ENCODE measurements around the gene TRA2A. TPM values are rescaled to one million over a fixed set of nuclear protein-coding genes. Genes with fewer than 3 reads are reported as not detected.

TRA2A gene
- total RNA-seq, 1 experiment from 2014 or later: 27.6 TPM

DNA sequence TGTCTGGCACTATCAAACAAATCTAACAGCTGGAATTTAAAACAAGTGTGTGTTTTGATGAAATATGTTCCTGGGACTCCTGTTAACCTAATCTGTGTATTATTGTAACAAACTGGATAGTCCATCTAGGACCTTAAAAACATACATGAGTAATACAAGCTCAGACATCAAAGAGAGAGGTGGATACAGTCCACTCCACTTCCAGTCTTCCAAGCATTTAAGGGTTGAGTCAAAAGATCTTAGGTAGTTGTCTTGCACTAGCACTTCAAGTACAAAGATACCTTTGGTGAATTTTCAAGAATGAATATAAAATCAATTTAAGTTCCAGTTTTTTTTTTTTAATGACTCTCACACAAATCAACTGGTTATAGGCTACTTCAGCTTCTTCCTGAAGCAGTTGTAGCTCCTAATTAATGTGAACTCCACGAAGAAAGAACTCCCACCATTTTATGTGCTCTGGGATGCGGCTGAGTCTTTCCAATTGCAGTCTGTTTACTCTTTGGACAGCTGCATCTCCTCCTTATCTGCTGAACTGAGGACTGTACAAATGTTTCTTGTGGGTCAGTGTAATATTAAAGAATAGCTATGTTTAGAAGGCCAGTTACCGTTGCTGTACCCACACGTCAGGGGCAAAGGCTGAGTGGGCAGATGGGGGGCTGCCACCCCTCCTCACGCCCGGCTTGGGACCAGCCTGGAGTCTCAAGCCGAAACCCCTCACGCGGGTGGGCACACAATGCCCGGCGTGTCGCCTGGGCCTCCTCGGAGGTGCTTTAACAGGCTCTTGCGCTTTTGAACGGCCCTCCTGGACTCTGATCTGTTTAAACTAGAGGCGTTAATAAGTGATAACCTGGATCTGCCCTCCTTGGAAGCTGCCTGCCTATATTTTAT lies 58.6 kb downstream of the TRA2A start:
- no peaks in the 10 kb centered on the region for H3K9me3 ChIP-seq (ENCODE audit: low read length)
- no peak overlapping the region for H3K9ac ChIP-seq (ENCODE audit: low read length)
- no peak for DNase-seq
- H3K27me3 ChIP-seq (ENCODE audit: low read length): peaks cover 19% of the 10 kb centered on the region; the same call in 1 of the 2 replicates
- TF ChIP-seq EZH2 (IDR thresholded peaks at IDR 0.05; ENCODE audit: low read length, unreplicated experiment) (no peak), EZH2phosphoT487 (IDR thresholded peaks at IDR 0.05; ENCODE audit: borderline replicate concordance, low read length) (no peak)
- TF ChIP-seq, protein P1, sequence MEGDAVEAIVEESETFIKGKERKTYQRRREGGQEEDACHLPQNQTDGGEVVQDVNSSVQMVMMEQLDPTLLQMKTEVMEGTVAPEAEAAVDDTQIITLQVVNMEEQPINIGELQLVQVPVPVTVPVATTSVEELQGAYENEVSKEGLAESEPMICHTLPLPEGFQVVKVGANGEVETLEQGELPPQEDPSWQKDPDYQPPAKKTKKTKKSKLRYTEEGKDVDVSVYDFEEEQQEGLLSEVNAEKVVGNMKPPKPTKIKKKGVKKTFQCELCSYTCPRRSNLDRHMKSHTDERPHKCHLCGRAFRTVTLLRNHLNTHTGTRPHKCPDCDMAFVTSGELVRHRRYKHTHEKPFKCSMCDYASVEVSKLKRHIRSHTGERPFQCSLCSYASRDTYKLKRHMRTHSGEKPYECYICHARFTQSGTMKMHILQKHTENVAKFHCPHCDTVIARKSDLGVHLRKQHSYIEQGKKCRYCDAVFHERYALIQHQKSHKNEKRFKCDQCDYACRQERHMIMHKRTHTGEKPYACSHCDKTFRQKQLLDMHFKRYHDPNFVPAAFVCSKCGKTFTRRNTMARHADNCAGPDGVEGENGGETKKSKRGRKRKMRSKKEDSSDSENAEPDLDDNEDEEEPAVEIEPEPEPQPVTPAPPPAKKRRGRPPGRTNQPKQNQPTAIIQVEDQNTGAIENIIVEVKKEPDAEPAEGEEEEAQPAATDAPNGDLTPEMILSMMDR (conservative IDR thresholded peaks at IDR 0.05; ENCODE audit: low read depth, low read length): no peak
- H3K4me1 ChIP-seq (ENCODE audit: insufficient read depth, low read length): peaks cover 23% of the 10 kb centered on the region
- no peaks in the 10 kb centered on the region for H4K20me1 ChIP-seq (ENCODE audit: low read length)
- no peak overlapping the region for H3K27ac ChIP-seq (ENCODE audit: low read length)
- no peaks in the 10 kb centered on the region for H3K36me3 ChIP-seq (ENCODE audit: low read depth, low read length)
- BruUV-seq (replicated peaks): no TSS peak
- intact Hi-C loops (cut with micrococcal nuclease): no loop called here
- ATAC-seq: no peak
- no peaks in the 10 kb centered on the region for H3K9me2 ChIP-seq (replicated peaks; ENCODE audit: low read length)
- no peak overlapping the region for H3K4me3 ChIP-seq (ENCODE audit: low read length)
- H2AFZ ChIP-seq (ENCODE audit: low read length): no peak overlapping the region
- no peaks in the 10 kb centered on the region for H3F3A ChIP-seq (ENCODE audit: low read length, unreplicated experiment)
- ChIA-PET POLR2A (ENCODE audit: unreplicated experiment) (interaction anchor here (0.5 kb wide), 1 partner anchor 228 kb away, joined by 5 read pairs; no protein-coding TSS in a partner anchor), CTCF (interaction anchor here (0.6 to 0.9 kb wide), 2 partner anchors 83 to 200 kb away, joined by 3 read pairs; no protein-coding TSS in a partner anchor)
- peaks cover 25% of the 10 kb centered on the region for H3K79me2 ChIP-seq (ENCODE audit: low read length)
- peak overlapping the region; percentile 81 for H3K4me2 ChIP-seq (ENCODE audit: low read length)

DNA sequence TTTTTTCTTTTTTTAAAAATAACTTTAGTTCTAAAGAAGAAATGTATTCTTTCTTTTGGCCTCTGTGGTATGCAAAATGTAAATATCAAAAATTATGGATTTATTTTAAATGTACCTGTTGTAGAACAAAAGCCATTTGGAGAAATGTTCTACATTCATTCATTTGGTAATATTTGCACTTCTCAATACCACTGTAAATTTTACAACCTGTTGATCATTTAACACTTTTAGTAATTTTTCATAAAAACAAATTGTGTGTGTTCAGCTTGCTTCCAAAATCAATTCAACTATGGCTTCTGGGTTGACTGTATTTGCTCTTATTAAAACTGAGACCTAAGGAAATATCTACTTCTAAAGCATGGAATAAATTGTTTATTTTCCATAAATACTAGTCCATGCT lies 59.2 kb downstream of the TRA2A start:
- Histone ChIP-seq H4K20me1 (ENCODE audit: low read length) (no peaks in the 10 kb centered on the region), H2AFZ (ENCODE audit: low read length) (no peak overlapping the region), H3K9ac (ENCODE audit: low read length) (no peak overlapping the region), H3K9me3 (ENCODE audit: low read length) (no peaks in the 10 kb centered on the region), H3K4me3 (ENCODE audit: low read length) (peak overlapping the region; percentile 73; the same call in 1 of the 2 replicates), H3K4me2 (ENCODE audit: low read length) (peak overlapping the region; percentile 81), H3K79me2 (ENCODE audit: low read length) (peaks cover 31% of the 10 kb centered on the region), H3K9me2 (replicated peaks; ENCODE audit: low read length) (no peaks in the 10 kb centered on the region), H3K27me3 (ENCODE audit: low read length) (peaks cover 15% of the 10 kb centered on the region; the same call in 1 of the 2 replicates), H3K27ac (ENCODE audit: low read length) (no peak overlapping the region), H3K36me3 (ENCODE audit: low read depth, low read length) (no peaks in the 10 kb centered on the region), H3K4me1 (ENCODE audit: insufficient read depth, low read length) (peaks cover 23% of the 10 kb centered on the region), H3F3A (ENCODE audit: low read length, unreplicated experiment) (no peaks in the 10 kb centered on the region)
- ChIA-PET CTCF (interaction anchor here (0.6 to 0.9 kb wide), 2 partner anchors 82 to 199 kb away, joined by 3 read pairs; no protein-coding TSS in a partner anchor), POLR2A (ENCODE audit: unreplicated experiment) (interaction anchor here (0.5 kb wide), 1 partner anchor 229 kb away, joined by 5 read pairs; no protein-coding TSS in a partner anchor)
- intact Hi-C loops (cut with micrococcal nuclease): no loop called here
- no peak for TF ChIP-seq EZH2 (IDR thresholded peaks at IDR 0.05; ENCODE audit: low read length, unreplicated experiment)
- TF ChIP-seq EZH2phosphoT487 (IDR thresholded peaks at IDR 0.05; ENCODE audit: borderline replicate concordance, low read length): no peak
- TF ChIP-seq, protein P1 (conservative IDR thresholded peaks at IDR 0.05; ENCODE audit: low read depth, low read length): no peak
- no TSS peak for BruUV-seq (replicated peaks)
- ATAC-seq (no peak), DNase-seq (no peak)
